ENCODE measurements around the gene RNASE7. TPM values are rescaled to one million over a fixed set of nuclear protein-coding genes. Genes with fewer than 3 reads are reported as not detected.

The RNASE7 gene
- total RNA-seq (2014; rRNA removed; shearing (Covaris generic)) (not detected in 2 replicates), total RNA-seq (2022) (not detected in 2 replicates), Bru-seq, nascent RNA (percentile 18 among the genes with signal in this experiment), BruChase-seq, experiment 1, labeled RNA remaining after a 6-hour chase (not detected), BruChase-seq, experiment 2, labeled RNA remaining after a 2-hour chase (not detected)
- long read RNA-seq, result 0 reads

- Histone ChIP-seq H3K4me2 (ENCODE audit: low read length) (no peak within 1 kb of the TSS), H3K4me1 (ENCODE audit: insufficient read depth, low read length, poor library complexity, severe bottlenecking) (no peaks in the 10 kb centered on the region), H3K9me2 (ENCODE audit: insufficient read depth, low read length) (no peaks in the 10 kb centered on the region), H3K9me3 (ENCODE audit: low read length) (no peaks in the 10 kb centered on the region), H2AFZ (ENCODE audit: low read length) (no peak within 1 kb of the TSS), H4K20me1 (ENCODE audit: insufficient read depth, low read length) (no peaks in the 10 kb centered on the region), H3K27ac (ENCODE audit: low read depth, low read length, poor library complexity, severe bottlenecking) (no peak within 1 kb of the TSS), H3K79me2 (ENCODE audit: insufficient read depth, low read depth, low read length) (no peaks in the 10 kb centered on the region), H3K36me3 (ENCODE audit: insufficient read depth, low read length) (no peaks in the 10 kb centered on the region), H3K4me3 (ENCODE audit: low read depth, low read length, poor library complexity, severe bottlenecking) (no peak within 1 kb of the TSS)
- BruUV-seq (replicated peaks), result no TSS peak
- no peak for DNase-seq (ENCODE audit: low spot score)
- ChIA-PET POLR2A (interaction anchor here (0.5 to 0.7 kb wide), 2 partner anchors 27 to 521 kb away, joined by 3 read pairs; no protein-coding TSS in a partner anchor), CTCF (ENCODE audit: unreplicated experiment) (no interaction called here)
- intact Hi-C loops (cut with micrococcal nuclease; ENCODE audit: unreplicated experiment), result loop anchor here (2.0 kb wide), 2 partner anchors 27 to 71 kb away; no protein-coding TSS in a partner anchor
- TF ChIP-seq CTCF (conservative IDR thresholded peaks at IDR 0.05; ENCODE audit: low read length) (no peak), EZH2phosphoT487 (IDR thresholded peaks at IDR 0.05; ENCODE audit: borderline replicate concordance, low read depth, low read length) (no peak)
Observed at GRCh38 chr14:21041676-21042433, at the start of gene RNASE7. TSS of gene RNASE7 (plus strand) at chr14:21042362. CDS start at chr14:21042993, 631 bp downstream.

GRCh38 chr14:20996521-20996920, 45.6 kb upstream of the RNASE7 start:
- Histone ChIP-seq H3K27ac (ENCODE audit: low read depth, low read length, poor library complexity, severe bottlenecking) (no peak overlapping the region), H3K4me2 (ENCODE audit: low read length) (no peak overlapping the region), H3K4me3 (ENCODE audit: low read depth, low read length, poor library complexity, severe bottlenecking) (no peak overlapping the region), H3K4me1 (ENCODE audit: insufficient read depth, low read length, poor library complexity, severe bottlenecking) (peaks cover 5% of the 10 kb centered on the region), H2AFZ (ENCODE audit: low read length) (no peak overlapping the region), H4K20me1 (ENCODE audit: insufficient read depth, low read length) (no peaks in the 10 kb centered on the region), H3K36me3 (ENCODE audit: insufficient read depth, low read length) (peaks cover 62% of the 10 kb centered on the region), H3K79me2 (ENCODE audit: insufficient read depth, low read depth, low read length) (peaks cover 11% of the 10 kb centered on the region; the same call in 1 of the 2 replicates), H3K9me2 (ENCODE audit: insufficient read depth, low read length) (no peaks in the 10 kb centered on the region), H3K9me3 (ENCODE audit: low read length) (no peaks in the 10 kb centered on the region)
- CTCF ChIA-PET (ENCODE audit: unreplicated experiment), result no interaction called here
- TF ChIP-seq EZH2phosphoT487 (IDR thresholded peaks at IDR 0.05; ENCODE audit: borderline replicate concordance, low read depth, low read length), result no peak
- no peak for TF ChIP-seq CTCF (conservative IDR thresholded peaks at IDR 0.05; ENCODE audit: low read length)
- POLR2A ChIA-PET, result interaction anchor here (1.4 kb wide), 1 partner anchor 18 kb away, joined by 3 read pairs; no protein-coding TSS in a partner anchor
- intact Hi-C loops (cut with micrococcal nuclease; ENCODE audit: unreplicated experiment), result no loop called here
- BruUV-seq (replicated peaks), result TSS peak; percentile 28
- DNase-seq (ENCODE audit: low spot score), result no peak

Data from OCI-LY7 (cell line).